ENCODE results near the gene LTBP4.

The LTBP4 gene

DNA sequence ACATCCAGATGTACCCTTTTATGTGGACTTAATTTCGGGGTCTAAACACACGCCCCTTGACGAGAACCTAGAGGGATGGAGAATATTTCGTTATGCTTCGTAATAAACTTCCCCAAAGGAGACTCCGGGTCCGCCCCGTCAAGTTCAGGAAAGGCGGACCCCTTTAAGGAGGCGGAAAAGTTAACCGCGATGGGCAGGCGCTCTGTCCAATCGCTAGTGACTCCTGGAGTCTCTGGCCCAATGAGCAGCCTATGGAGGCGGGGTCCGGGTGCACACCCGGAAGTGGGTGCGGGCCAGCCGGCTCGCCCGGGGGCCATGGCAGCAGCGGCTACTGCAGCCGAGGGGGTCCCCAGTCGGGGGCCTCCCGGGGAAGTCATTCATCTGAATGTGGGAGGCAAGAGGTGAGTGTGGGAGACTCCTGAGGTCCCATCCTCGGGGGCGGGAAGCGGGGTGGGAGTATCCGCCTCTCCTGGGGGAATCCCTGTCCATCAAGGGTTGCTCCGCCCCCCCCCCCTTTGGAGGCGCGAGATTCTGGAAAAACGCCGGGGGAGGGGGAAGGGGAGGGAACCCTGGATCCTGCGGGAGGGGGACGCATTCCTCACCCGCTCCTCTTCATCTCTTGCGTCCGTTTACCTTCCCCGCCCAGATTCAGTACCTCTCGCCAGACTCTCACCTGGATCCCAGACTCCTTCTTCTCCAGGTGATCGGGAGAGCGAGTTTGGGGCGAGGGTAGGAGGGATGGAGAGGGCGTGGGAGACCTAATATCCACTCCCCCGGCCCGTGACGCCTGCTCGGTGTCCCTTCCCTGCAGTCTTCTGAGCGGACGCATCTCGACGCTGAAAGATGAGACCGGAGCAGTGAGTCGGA is 24.4 kb upstream of the LTBP4 start, which contains the start of gene SHKBP1 (continued):
- TF ChIP-seq, protein P1, sequence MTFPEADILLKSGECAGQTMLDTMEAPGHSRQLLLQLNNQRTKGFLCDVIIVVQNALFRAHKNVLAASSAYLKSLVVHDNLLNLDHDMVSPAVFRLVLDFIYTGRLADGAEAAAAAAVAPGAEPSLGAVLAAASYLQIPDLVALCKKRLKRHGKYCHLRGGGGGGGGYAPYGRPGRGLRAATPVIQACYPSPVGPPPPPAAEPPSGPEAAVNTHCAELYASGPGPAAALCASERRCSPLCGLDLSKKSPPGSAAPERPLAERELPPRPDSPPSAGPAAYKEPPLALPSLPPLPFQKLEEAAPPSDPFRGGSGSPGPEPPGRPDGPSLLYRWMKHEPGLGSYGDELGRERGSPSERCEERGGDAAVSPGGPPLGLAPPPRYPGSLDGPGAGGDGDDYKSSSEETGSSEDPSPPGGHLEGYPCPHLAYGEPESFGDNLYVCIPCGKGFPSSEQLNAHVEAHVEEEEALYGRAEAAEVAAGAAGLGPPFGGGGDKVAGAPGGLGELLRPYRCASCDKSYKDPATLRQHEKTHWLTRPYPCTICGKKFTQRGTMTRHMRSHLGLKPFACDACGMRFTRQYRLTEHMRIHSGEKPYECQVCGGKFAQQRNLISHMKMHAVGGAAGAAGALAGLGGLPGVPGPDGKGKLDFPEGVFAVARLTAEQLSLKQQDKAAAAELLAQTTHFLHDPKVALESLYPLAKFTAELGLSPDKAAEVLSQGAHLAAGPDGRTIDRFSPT (tag by site-specific recombination; IDR thresholded peaks at IDR 0.05) = 0 out of 2 replicates have a peak, but pooled peaks have one; percentile 9
- TF ChIP-seq ZNF394 (tag by site-specific recombination; IDR thresholded peaks at IDR 0.05; ENCODE audit: borderline replicate concordance) (peak; percentile 80), KLF1 (tag by site-specific recombination; IDR thresholded peaks at IDR 0.05) (peak; percentile 61), RBAK (tag by site-specific recombination; IDR thresholded peaks at IDR 0.05) (no peak), ZNF10 (tag by site-specific recombination; IDR thresholded peaks at IDR 0.05) (no peak), ZNF423 (tag by site-specific recombination; IDR thresholded peaks at IDR 0.05) (peak; percentile 76), ZNF391 (tag by site-specific recombination; IDR thresholded peaks at IDR 0.05; ENCODE audit: borderline replicate concordance, low read depth) (0 out of 2 replicates have a peak, but pooled peaks have one; percentile 79), ZFP69B (tag by site-specific recombination; IDR thresholded peaks at IDR 0.05) (peak; percentile 99), ZNF248 (tag by site-specific recombination; IDR thresholded peaks at IDR 0.05) (no peak), ZBTB48 (tag by site-specific recombination; IDR thresholded peaks at IDR 0.05) (peak; percentile 29), ZNF560 (tag by site-specific recombination; IDR thresholded peaks at IDR 0.05; ENCODE audit: borderline replicate concordance) (no peak), ZNF175 (tag by site-specific recombination; IDR thresholded peaks at IDR 0.05) (no peak), ZNF335 (tag by site-specific recombination; conservative IDR thresholded peaks at IDR 0.05) (peak; percentile 91), ZBTB1 (tag by site-specific recombination; IDR thresholded peaks at IDR 0.05) (no peak), ZBTB8A (tag by site-specific recombination; IDR thresholded peaks at IDR 0.05) (peak; percentile 53), ZNF529 (tag by site-specific recombination; IDR thresholded peaks at IDR 0.05; ENCODE audit: insufficient replicate concordance) (no peak), ZSCAN23 (tag by site-specific recombination; IDR thresholded peaks at IDR 0.05) (0 out of 2 replicates have a peak, but pooled peaks have one; percentile 11), ZIC2 (tag by site-specific recombination; IDR thresholded peaks at IDR 0.05) (peak; percentile 76), SP7 (tag by site-specific recombination; IDR thresholded peaks at IDR 0.05) (peak; percentile 79), TCF7L2 (IDR thresholded peaks at IDR 0.05; ENCODE audit: borderline replicate concordance, low read depth, low read length) (no peak), ZNF202 (tag by site-specific recombination; IDR thresholded peaks at IDR 0.05; ENCODE audit: borderline replicate concordance) (no peak), GLIS1 (tag by site-specific recombination; IDR thresholded peaks at IDR 0.05) (peak; percentile 100), OSR2 (tag by site-specific recombination; IDR thresholded peaks at IDR 0.05) (peak; percentile 87), ZNF510 (tag by site-specific recombination; IDR thresholded peaks at IDR 0.05; ENCODE audit: insufficient replicate concordance) (no peak), ZSCAN16 (tag by site-specific recombination; IDR thresholded peaks at IDR 0.05) (no peak)
- TF ChIP-seq, protein P2, sequence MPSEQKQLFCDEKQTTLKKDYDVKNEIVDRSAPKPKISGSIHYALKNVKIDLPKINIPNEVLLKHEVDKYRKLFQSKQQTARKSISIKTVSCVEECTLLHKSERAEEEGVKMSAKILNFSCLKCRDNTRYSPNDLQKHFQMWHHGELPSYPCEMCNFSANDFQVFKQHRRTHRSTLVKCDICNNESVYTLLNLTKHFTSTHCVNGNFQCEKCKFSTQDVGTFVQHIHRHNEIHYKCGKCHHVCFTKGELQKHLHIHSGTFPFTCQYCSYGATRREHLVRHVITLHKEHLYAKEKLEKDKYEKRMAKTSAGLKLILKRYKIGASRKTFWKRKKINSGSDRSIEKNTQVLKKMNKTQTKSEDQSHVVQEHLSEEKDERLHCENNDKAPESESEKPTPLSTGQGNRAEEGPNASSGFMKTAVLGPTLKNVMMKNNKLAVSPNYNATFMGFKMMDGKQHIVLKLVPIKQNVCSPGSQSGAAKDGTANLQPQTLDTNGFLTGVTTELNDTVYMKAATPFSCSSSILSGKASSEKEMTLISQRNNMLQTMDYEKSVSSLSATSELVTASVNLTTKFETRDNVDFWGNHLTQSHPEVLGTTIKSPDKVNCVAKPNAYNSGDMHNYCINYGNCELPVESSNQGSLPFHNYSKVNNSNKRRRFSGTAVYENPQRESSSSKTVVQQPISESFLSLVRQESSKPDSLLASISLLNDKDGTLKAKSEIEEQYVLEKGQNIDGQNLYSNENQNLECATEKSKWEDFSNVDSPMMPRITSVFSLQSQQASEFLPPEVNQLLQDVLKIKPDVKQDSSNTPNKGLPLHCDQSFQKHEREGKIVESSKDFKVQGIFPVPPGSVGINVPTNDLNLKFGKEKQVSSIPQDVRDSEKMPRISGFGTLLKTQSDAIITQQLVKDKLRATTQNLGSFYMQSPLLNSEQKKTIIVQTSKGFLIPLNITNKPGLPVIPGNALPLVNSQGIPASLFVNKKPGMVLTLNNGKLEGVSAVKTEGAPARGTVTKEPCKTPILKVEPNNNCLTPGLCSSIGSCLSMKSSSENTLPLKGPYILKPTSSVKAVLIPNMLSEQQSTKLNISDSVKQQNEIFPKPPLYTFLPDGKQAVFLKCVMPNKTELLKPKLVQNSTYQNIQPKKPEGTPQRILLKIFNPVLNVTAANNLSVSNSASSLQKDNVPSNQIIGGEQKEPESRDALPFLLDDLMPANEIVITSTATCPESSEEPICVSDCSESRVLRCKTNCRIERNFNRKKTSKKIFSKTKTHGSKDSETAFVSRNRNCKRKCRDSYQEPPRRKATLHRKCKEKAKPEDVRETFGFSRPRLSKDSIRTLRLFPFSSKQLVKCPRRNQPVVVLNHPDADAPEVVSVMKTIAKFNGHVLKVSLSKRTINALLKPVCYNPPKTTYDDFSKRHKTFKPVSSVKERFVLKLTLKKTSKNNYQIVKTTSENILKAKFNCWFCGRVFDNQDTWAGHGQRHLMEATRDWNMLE (tag by site-specific recombination; conservative IDR thresholded peaks at IDR 0.05; ENCODE audit: low read depth) = 0 out of 2 replicates have a peak, but pooled peaks have one; percentile 40
- TF ChIP-seq, protein P3, sequence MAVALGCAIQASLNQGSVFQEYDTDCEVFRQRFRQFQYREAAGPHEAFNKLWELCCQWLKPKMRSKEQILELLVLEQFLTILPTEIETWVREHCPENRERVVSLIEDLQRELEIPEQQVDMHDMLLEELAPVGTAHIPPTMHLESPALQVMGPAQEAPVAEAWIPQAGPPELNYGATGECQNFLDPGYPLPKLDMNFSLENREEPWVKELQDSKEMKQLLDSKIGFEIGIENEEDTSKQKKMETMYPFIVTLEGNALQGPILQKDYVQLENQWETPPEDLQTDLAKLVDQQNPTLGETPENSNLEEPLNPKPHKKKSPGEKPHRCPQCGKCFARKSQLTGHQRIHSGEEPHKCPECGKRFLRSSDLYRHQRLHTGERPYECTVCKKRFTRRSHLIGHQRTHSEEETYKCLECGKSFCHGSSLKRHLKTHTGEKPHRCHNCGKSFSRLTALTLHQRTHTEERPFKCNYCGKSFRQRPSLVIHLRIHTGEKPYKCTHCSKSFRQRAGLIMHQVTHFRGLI (tag by site-specific recombination; IDR thresholded peaks at IDR 0.05) = 0 out of 2 replicates have a peak, but pooled peaks have one; percentile 44
- TF ChIP-seq, protein P4, sequence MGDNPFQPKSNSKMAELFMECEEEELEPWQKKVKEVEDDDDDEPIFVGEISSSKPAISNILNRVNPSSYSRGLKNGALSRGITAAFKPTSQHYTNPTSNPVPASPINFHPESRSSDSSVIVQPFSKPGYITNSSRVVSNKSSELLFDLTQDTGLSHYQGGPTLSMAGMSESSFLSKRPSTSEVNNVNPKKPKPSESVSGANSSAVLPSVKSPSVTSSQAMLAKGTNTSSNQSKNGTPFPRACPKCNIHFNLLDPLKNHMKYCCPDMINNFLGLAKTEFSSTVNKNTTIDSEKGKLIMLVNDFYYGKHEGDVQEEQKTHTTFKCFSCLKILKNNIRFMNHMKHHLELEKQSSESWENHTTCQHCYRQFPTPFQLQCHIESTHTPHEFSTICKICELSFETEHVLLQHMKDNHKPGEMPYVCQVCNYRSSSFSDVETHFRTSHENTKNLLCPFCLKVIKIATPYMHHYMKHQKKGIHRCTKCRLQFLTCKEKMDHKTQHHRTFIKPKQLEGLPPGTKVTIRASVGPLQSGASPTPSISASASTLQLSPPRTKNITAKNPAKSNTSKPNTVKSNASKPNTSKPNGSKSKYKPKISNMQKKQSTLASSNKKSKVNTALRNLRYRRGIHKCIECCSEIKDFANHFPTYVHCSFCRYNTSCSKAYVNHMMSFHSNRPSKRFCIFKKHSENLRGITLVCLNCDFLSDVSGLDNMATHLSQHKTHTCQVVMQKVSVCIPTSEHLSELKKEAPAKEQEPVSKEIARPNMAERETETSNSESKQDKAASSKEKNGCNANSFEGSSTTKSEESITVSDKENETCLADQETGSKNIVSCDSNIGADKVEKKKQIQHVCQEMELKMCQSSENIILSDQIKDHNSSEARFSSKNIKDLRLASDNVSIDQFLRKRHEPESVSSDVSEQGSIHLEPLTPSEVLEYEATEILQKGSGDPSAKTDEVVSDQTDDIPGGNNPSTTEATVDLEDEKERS (tag by site-specific recombination; IDR thresholded peaks at IDR 0.05) = no peak
